Measurements from ENCODE around the gene RBM20. TPM values are rescaled to one million over a fixed set of nuclear protein-coding genes. Genes with fewer than 3 reads are reported as not detected.
A peak's percentile ranks its signal among the peaks of the same experiment; 100 is the strongest.

Gene RBM20
- total RNA-seq, 3 donors from 2014 or later, result 0.03 TPM; not detected in 2

DNA sequence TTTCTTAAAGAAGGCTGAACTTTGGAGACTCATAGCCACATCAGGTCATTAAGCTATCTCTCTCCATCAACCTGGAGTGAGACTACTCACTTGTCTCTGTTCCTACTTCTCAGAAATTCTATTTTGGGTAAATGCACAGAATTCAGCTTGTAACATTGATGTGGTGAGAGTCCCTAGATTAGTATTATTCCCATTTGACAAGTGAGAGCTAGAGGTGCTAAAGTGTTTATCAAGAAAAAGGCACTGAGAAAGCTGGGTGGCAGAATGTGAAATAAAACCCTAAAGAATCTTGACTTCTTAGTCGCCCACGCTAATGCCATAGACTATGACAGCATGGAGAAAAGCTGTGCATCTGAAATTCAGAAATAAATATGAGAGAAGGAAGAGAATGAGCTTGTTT is 154.2 kb downstream of the RBM20 start:
- H3K27me3 Mint-ChIP-seq (ENCODE audit: low read depth), result no peaks in the 10 kb centered on the region
- no peaks in the 10 kb centered on the region for H3K36me3 Mint-ChIP-seq (ENCODE audit: insufficient read depth)
- DNase-seq (no peak), ATAC-seq (peak; percentile 14)
- peaks cover 19% of the 10 kb centered on the region for H3K4me1 Mint-ChIP-seq (ENCODE audit: low read depth)
- no peak overlapping the region for H3K4me3 Mint-ChIP-seq
- no peaks in the 10 kb centered on the region for H3K9me3 Mint-ChIP-seq

DNA sequence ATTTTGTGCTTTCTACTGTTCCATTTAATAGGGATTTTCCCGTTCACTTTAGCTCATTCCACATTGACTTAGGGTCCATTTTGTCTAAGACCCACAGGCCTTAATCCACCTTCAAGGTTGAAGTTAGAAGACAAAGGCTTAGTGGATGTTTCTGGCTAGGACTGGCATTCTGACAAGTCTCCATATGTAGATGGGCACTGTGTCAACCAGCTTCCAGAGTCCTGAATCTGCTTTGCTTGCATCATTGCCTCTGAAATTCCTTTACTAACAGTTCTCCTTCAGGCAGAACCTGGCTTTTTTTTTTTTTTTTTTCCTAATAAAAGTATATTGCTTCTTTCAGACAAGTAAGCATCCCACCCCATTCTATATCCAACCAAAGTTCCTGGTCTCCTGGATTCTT is 158.0 kb downstream of the RBM20 start:
- Mint-ChIP-seq H3K36me3 (ENCODE audit: insufficient read depth) (no peaks in the 10 kb centered on the region), H3K9me3 (no peaks in the 10 kb centered on the region), H3K4me1 (ENCODE audit: low read depth) (peaks cover 41% of the 10 kb centered on the region), H3K4me3 (no peak overlapping the region), H3K27me3 (ENCODE audit: low read depth) (no peaks in the 10 kb centered on the region)
- ATAC-seq (no peak), DNase-seq (no peak)

- DNase-seq (no peak), ATAC-seq (peak in 1 of 2 donors; percentile 20)
- Mint-ChIP-seq H3K4me3 (no peak overlapping the region), H3K4me1 (ENCODE audit: low read depth) (peaks cover 41% of the 10 kb centered on the region), H3K36me3 (ENCODE audit: insufficient read depth) (no peaks in the 10 kb centered on the region), H3K27me3 (ENCODE audit: low read depth) (no peaks in the 10 kb centered on the region), H3K9me3 (no peaks in the 10 kb centered on the region)
Observed at GRCh38 chr10:110802551-110803238, 158.6 kb downstream of the RBM20 start.

- Mint-ChIP-seq H3K27me3 (ENCODE audit: low read depth) (no peaks in the 10 kb centered on the region), H3K4me3 (no peak overlapping the region), H3K4me1 (ENCODE audit: low read depth) (peaks cover 41% of the 10 kb centered on the region), H3K36me3 (ENCODE audit: insufficient read depth) (no peaks in the 10 kb centered on the region), H3K9me3 (no peaks in the 10 kb centered on the region)
- DNase-seq (no peak), ATAC-seq (no peak)
Observed at GRCh38 chr10:110803239-110803749, 159.2 kb downstream of the RBM20 start.

DNA sequence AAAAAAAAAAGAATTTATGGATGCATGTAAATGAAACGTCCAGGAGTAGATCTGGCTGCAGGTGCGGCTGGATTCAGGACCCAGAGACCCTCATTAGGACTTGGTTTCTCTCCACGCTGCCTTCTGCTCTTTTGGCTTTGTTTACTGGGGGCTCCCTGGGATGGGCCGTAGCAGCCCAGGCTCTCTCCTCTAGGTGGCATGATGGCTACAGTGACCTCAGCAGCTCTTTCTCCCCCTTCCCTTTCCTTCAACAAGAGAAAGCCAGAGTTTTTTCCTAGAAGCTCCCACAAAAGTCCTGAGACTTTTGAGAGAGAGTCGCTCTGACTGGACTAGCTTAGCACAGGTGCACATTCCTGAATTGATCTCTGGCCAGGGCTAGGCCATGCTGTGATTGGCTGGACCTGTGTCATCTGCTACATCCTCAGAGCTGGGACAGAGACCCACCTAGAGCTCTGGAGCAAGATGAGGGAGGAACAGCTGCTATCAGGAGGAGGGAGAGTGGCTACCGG is 159.7 kb downstream of the RBM20 start:
- H3K27me3 Mint-ChIP-seq (ENCODE audit: low read depth), result no peaks in the 10 kb centered on the region
- peak overlapping the region; percentile 14 for H3K4me3 Mint-ChIP-seq
- peak; percentile 29 for DNase-seq
- peaks cover 38% of the 10 kb centered on the region for H3K4me1 Mint-ChIP-seq (ENCODE audit: low read depth)
- peak; percentile 60 to 74 for ATAC-seq
- no peaks in the 10 kb centered on the region for H3K9me3 Mint-ChIP-seq
- H3K36me3 Mint-ChIP-seq (ENCODE audit: insufficient read depth), result no peaks in the 10 kb centered on the region

DNA sequence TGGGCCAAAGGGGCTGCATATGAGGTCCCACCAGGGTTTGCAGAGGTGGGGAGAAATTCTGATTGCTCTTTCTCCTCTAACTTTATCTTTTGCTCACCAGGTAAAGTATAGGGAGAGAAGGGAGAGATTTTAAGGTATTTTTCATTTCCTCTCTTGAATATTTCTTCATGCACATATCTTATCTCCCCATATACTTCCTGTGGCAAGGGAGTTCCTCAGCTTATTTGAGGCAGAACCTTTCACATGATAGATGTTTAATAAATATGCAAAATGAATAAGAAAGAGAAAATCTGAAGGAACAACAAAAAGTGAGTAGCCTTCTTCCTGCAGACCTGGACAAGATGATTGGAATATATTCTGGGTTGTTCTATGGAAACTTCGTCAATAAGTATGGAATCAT is 160.2 kb downstream of the RBM20 start:
- Mint-ChIP-seq H3K9me3 (no peaks in the 10 kb centered on the region), H3K4me3 (no peak overlapping the region), H3K27me3 (ENCODE audit: low read depth) (no peaks in the 10 kb centered on the region), H3K36me3 (ENCODE audit: insufficient read depth) (no peaks in the 10 kb centered on the region), H3K4me1 (ENCODE audit: low read depth) (peaks cover 38% of the 10 kb centered on the region)
- DNase-seq (no peak), ATAC-seq (no peak)

GRCh38 chr10:110805292-110805691 is 161.2 kb downstream of the RBM20 start:
- no peak for DNase-seq
- Mint-ChIP-seq H3K27me3 (ENCODE audit: low read depth) (no peaks in the 10 kb centered on the region), H3K9me3 (no peaks in the 10 kb centered on the region), H3K36me3 (ENCODE audit: insufficient read depth) (no peaks in the 10 kb centered on the region), H3K4me1 (ENCODE audit: low read depth) (peaks cover 38% of the 10 kb centered on the region), H3K4me3 (no peak overlapping the region)
- no peak for ATAC-seq

- Mint-ChIP-seq H3K27me3 (ENCODE audit: low read depth) (no peaks in the 10 kb centered on the region), H3K36me3 (ENCODE audit: insufficient read depth) (no peaks in the 10 kb centered on the region), H3K4me1 (ENCODE audit: low read depth) (peaks cover 38% of the 10 kb centered on the region), H3K4me3 (no peak overlapping the region), H3K9me3 (no peaks in the 10 kb centered on the region)
- no peak for ATAC-seq
- no peak for DNase-seq
Observed at GRCh38 chr10:110806335-110806734, 162.2 kb downstream of the RBM20 start.

DNA sequence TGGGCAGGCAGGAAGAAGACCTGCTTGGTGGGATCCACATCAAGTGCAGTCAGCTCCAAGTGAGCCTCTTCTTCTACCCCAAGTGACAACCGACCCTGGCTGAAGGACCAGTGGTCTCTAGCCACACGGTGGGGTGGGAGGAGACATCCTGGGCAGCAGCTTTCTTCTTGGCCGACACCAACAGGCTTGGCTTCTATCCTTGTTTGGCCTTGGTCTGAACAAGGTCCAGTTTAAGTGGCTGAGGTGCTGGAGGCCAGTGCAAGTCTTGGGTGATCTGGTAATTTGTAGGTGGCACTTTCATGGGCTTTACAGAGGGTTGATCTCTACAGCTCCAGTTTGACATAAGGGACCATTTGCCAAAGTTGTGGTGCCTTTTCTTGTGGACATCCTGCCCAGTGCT is 164.0 kb downstream of the RBM20 start:
- Mint-ChIP-seq H3K4me3 (no peak overlapping the region), H3K9me3 (no peaks in the 10 kb centered on the region), H3K27me3 (ENCODE audit: low read depth) (no peaks in the 10 kb centered on the region), H3K4me1 (ENCODE audit: low read depth) (peaks cover 25% of the 10 kb centered on the region), H3K36me3 (ENCODE audit: insufficient read depth) (no peaks in the 10 kb centered on the region)
- no peak for DNase-seq
- no peak for ATAC-seq

GRCh38 chr10:110808615-110809014 is 164.5 kb downstream of the RBM20 start:
- no peaks in the 10 kb centered on the region for H3K9me3 Mint-ChIP-seq
- H3K4me3 Mint-ChIP-seq, result no peak overlapping the region
- ATAC-seq, result no peak
- H3K27me3 Mint-ChIP-seq (ENCODE audit: low read depth), result no peaks in the 10 kb centered on the region
- peaks cover 20% of the 10 kb centered on the region for H3K4me1 Mint-ChIP-seq (ENCODE audit: low read depth)
- no peaks in the 10 kb centered on the region for H3K36me3 Mint-ChIP-seq (ENCODE audit: insufficient read depth)
- DNase-seq, result no peak

DNA sequence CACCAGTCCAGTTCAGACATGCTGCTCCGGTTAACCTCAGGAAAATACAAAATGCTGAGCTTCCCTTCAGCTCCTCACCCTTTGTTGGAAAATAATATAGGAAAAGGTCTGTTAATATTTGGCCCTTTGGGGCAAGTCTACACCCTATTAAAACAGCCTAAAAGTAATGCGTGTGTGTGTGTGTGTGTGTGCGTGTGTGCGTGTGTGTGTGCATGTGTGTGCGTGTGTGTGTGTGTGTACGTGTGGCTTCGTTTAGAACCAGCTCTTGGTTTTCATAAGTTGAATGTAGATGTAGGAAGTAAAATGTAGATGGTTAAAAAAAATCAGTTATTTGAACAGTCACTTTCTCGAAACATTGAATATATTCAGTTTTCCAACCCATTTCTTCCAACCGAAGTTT is 166.5 kb downstream of the RBM20 start:
- ATAC-seq (no peak), DNase-seq (no peak)
- Mint-ChIP-seq H3K27me3 (ENCODE audit: low read depth) (no peaks in the 10 kb centered on the region), H3K36me3 (ENCODE audit: insufficient read depth) (no peaks in the 10 kb centered on the region), H3K9me3 (no peaks in the 10 kb centered on the region), H3K4me1 (ENCODE audit: low read depth) (peaks cover 6% of the 10 kb centered on the region), H3K4me3 (no peak overlapping the region)

DNA sequence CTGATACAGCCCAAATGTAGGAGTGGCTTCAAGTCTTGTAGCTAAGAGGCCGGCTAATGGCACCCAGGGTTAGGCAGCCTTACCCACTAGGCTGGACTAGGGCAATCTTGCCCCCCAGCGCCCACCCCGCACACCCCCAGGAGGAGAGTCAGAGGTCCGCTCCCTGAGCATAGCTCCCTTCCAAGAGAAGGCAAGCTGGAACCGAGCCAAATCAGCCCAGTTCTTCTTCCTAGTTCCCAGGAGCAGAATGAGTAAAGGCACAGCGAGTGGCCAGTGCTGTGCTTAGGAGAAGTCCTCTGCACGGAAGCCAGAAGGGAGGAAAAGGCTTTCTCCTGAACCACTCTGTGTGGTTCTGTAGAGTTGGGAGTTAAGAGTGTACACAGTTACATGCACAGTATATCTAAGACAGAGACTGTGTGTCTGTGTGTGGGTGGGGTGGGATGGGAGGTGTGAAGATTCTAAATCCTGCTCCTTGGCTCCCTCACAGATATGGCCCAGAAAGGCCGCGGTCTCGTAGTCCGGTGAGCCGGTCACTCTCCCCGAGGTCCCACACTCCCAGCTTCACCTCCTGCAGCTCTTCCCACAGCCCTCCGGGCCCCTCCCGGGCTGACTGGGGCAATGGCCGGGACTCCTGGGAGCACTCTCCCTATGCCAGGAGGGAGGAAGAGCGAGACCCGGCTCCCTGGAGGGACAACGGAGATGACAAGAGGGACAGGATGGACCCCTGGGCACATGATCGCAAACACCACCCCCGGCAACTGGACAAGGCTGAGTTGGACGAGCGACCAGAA is 167.8 kb downstream of the RBM20 start:
- DNase-seq, result no peak
- Mint-ChIP-seq H3K4me3 (no peak overlapping the region), H3K9me3 (no peaks in the 10 kb centered on the region), H3K36me3 (ENCODE audit: insufficient read depth) (no peaks in the 10 kb centered on the region), H3K27me3 (ENCODE audit: low read depth) (no peaks in the 10 kb centered on the region), H3K4me1 (ENCODE audit: low read depth) (peaks cover 17% of the 10 kb centered on the region)
- no peak for ATAC-seq

DNA sequence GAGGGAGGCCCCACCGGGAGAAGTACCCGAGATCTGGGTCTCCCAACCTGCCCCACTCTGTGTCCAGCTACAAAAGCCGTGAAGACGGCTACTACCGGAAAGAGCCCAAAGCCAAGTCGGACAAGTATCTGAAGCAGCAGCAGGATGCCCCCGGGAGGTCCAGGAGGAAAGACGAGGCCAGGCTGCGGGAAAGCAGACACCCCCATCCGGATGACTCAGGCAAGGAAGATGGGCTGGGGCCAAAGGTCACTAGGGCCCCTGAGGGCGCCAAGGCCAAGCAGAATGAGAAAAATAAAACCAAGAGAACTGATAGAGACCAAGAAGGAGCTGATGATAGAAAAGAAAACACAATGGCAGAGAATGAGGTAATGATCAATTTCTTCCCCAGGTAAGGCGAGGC is 168.4 kb downstream of the RBM20 start:
- no peak for ATAC-seq
- peaks cover 23% of the 10 kb centered on the region for H3K4me1 Mint-ChIP-seq (ENCODE audit: low read depth)
- H3K9me3 Mint-ChIP-seq, result no peaks in the 10 kb centered on the region
- no peak overlapping the region for H3K4me3 Mint-ChIP-seq
- no peaks in the 10 kb centered on the region for H3K27me3 Mint-ChIP-seq (ENCODE audit: low read depth)
- no peaks in the 10 kb centered on the region for H3K36me3 Mint-ChIP-seq (ENCODE audit: insufficient read depth)
- DNase-seq, result no peak

- Mint-ChIP-seq H3K4me1 (ENCODE audit: low read depth) (peaks cover 28% of the 10 kb centered on the region), H3K9me3 (no peaks in the 10 kb centered on the region), H3K4me3 (no peak overlapping the region), H3K27me3 (ENCODE audit: low read depth) (no peaks in the 10 kb centered on the region), H3K36me3 (ENCODE audit: insufficient read depth) (no peaks in the 10 kb centered on the region)
- ATAC-seq (no peak), DNase-seq (no peak)
Observed at GRCh38 chr10:110813743-110814472, 169.8 kb downstream of the RBM20 start.

All from activated T-cell treated with anti-CD3 and anti-CD28 coated beads, Interleukin-2, amount 50 U/mL, for 4 hours (primary cell).